Measurements from ENCODE around the gene SERAC1.

DNA sequence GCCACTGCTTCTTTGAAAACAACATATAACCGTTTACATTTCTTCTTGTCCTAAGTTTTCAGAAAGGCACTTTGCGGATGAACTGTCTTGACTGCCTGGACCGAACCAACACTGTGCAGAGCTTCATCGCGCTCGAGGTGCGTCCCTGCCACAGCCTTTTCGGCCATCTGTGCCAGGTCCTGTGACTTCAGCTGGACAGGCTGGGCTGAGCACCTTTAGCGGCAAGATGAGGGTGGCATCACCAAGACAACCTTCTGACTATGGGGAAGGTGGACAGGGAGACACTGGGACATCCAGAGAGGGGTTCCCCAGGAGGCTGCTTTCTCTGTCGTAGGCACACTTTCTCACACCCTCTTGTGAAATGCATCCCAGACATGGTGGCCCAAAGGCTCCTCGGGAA, 104.3 kb downstream of the SERAC1 start:
- TF ChIP-seq CEBPB (IDR thresholded peaks at IDR 0.05; ENCODE audit: low read depth, low read length), result no peak
- no peak for TF ChIP-seq CTCF (conservative IDR thresholded peaks at IDR 0.05; ENCODE audit: low read depth, low read length)
- TF ChIP-seq, protein P1, sequence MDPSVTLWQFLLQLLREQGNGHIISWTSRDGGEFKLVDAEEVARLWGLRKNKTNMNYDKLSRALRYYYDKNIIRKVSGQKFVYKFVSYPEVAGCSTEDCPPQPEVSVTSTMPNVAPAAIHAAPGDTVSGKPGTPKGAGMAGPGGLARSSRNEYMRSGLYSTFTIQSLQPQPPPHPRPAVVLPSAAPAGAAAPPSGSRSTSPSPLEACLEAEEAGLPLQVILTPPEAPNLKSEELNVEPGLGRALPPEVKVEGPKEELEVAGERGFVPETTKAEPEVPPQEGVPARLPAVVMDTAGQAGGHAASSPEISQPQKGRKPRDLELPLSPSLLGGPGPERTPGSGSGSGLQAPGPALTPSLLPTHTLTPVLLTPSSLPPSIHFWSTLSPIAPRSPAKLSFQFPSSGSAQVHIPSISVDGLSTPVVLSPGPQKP (IDR thresholded peaks at IDR 0.05; ENCODE audit: borderline replicate concordance, low read depth, low read length), result no peak
- no peak for TF ChIP-seq BHLHE40 (IDR thresholded peaks at IDR 0.05; ENCODE audit: low read depth, low read length)
- TF ChIP-seq POLR2A (IDR thresholded peaks at IDR 0.05; ENCODE audit: low read depth, low read length), result no peak
- no peak for TF ChIP-seq MAZ (IDR thresholded peaks at IDR 0.05; ENCODE audit: borderline replicate concordance, low read depth, low read length)

All from IMR-90 (cell line).